Neural cell (in vitro differentiated cells): ENCODE data around the gene PTPRD. TPM values are rescaled to one million over a fixed set of nuclear protein-coding genes. Genes with fewer than 3 reads are reported as not detected.

Experiments used
- H2AFZ ChIP-seq: fragments of 200-600, 300-800 bp; sonication (generic), shearing (Covaris generic); 2 replicates; pipeline ENCODE4 v1.6.0; 2014; ENCODE audit warnings: low read depth, mild to moderate bottlenecking, antibody characterized with exemption, low read length, moderate library complexity
- H3F3A ChIP-seq: fragments of 200-600 bp; shearing (Covaris generic); 2 replicates; pipeline ENCODE4 v1.6.1; 2016; ENCODE audit warnings: mild to moderate bottlenecking, moderate library complexity, mixed read lengths, antibody characterized with exemption, low read length; ENCODE audit not compliant: insufficient read depth, poor library complexity, severe bottlenecking
- H3K27ac ChIP-seq: fragments of 200-600, 300-800 bp; sonication (generic), shearing (Covaris generic); 2 replicates; pipeline ENCODE4 v1.5.1; 2014; ENCODE audit warnings: mild to moderate bottlenecking, low read length, moderate library complexity
- H3K27me3 ChIP-seq: fragments of 300-800, 200-600 bp; sonication (generic), shearing (Covaris generic); 2 replicates; pipeline ENCODE4 v1.6.0; 2014; ENCODE audit warnings: mild to moderate bottlenecking, low read depth, low read length, moderate library complexity; ENCODE audit not compliant: insufficient read depth
- H3K36me3 ChIP-seq: fragments of 300-800, 200-600 bp; sonication (generic), shearing (Covaris generic); 2 replicates; pipeline ENCODE4 v1.5.1; 2014; ENCODE audit warnings: mild to moderate bottlenecking, antibody characterized with exemption, low read length, moderate library complexity; ENCODE audit not compliant: insufficient read depth
- H3K4me2 ChIP-seq: fragments of 300-800, 200-600 bp; sonication (generic), shearing (Covaris generic); 2 replicates; pipeline ENCODE4 v1.6.0; 2014; ENCODE audit warnings: mild to moderate bottlenecking, low read length
- H3K4me3 ChIP-seq: fragments of 300-800, 200-600 bp; sonication (generic), shearing (Covaris generic); 2 replicates; pipeline ENCODE4 v1.5.1; 2014; ENCODE audit warnings: mild to moderate bottlenecking, low read length, moderate library complexity
- H3K79me2 ChIP-seq: fragments of 200-600 bp; shearing (Covaris generic); replicated peaks from 2 replicates; pipeline ENCODE4 v1.6.0; 2014; ENCODE audit warnings: mild to moderate bottlenecking, low read length, moderate library complexity; ENCODE audit not compliant: insufficient read depth
- H3K9ac ChIP-seq: fragments of 300-800, 200-600 bp; sonication (generic), shearing (Covaris generic); 2 replicates; pipeline ENCODE4 v1.6.1; 2016; ENCODE audit warnings: mild to moderate bottlenecking, low read length, mixed read lengths
- H3K9me2 ChIP-seq: fragments of 200-600 bp; shearing (Covaris generic); 2 replicates; pipeline ENCODE4 v1.6.1; 2016; ENCODE audit warnings: mild to moderate bottlenecking, low read length, mixed read lengths; ENCODE audit not compliant: insufficient read depth
- H3K9me3 ChIP-seq: fragments of 200-600, 300-800 bp; sonication (generic), shearing (Covaris generic); 2 replicates; pipeline ENCODE4 v1.6.1; 2016; ENCODE audit warnings: mild to moderate bottlenecking, mixed run types, low read length, moderate library complexity, mixed read lengths
- H4K20me1 ChIP-seq: fragments of 200-600 bp; shearing (Covaris generic); 2 replicates; pipeline ENCODE4 v1.6.1; 2016; ENCODE audit warnings: mild to moderate bottlenecking, mixed run types; ENCODE audit not compliant: insufficient read depth
- CTCF ChIP-seq: fragments of 450-650 bp; IDR thresholded peaks from 2 replicates; pipeline ENCODE4 v1.5.1; 2014; ENCODE audit warnings: antibody characterized with exemption, mild to moderate bottlenecking, moderate library complexity; ENCODE audit not compliant: poor library complexity, severe bottlenecking
- EP300 ChIP-seq: fragments of 450-650 bp; conservative IDR thresholded peaks from 2 replicates; pipeline ENCODE4 v1.6.1; 2014; ENCODE audit warnings: antibody characterized with exemption, mild to moderate bottlenecking, moderate library complexity; ENCODE audit not compliant: poor library complexity, severe bottlenecking
- EZH2 ChIP-seq: fragments of 200-600, 300-800 bp; shearing (Covaris generic), sonication (generic); IDR thresholded peaks from 2 replicates; pipeline ENCODE4 v1.6.1; 2014; ENCODE audit warnings: antibody characterized with exemption, low read length, borderline replicate concordance, mild to moderate bottlenecking; ENCODE audit not compliant: insufficient read depth, poor library complexity, severe bottlenecking
- MXI1 ChIP-seq: fragments of 450-650 bp; conservative IDR thresholded peaks from 2 replicates; pipeline ENCODE4 v1.6.1; 2014; ENCODE audit warnings: antibody characterized with exemption, mild to moderate bottlenecking; ENCODE audit not compliant: poor library complexity, severe bottlenecking
- POLR2AphosphoS5 ChIP-seq: IDR thresholded peaks from 2 replicates; pipeline ENCODE4 v1.6.1; 2012
- RAD21 ChIP-seq: fragments of 450-650 bp; conservative IDR thresholded peaks from 2 replicates; pipeline ENCODE4 v1.6.1; 2014; ENCODE audit warnings: antibody characterized with exemption, mild to moderate bottlenecking, moderate library complexity
- REST ChIP-seq: IDR thresholded peaks from 2 replicates; pipeline ENCODE4 v1.6.1; 2012; ENCODE audit warnings: borderline replicate concordance
- SMC3 ChIP-seq: fragments of 450-650 bp; conservative IDR thresholded peaks from 2 replicates; pipeline ENCODE4 v1.6.1; 2014; ENCODE audit warnings: antibody characterized with exemption, mild to moderate bottlenecking, moderate library complexity; ENCODE audit not compliant: poor library complexity
- polyA plus RNA-seq: library from polyadenylated mRNA; depleted of rRNA; stranded (reverse); fragments of >200 nt; gene quantifications from 2 replicates; pipeline ENCODE4 v1.2.3, GENCODE V29; 2014

PTPRD gene
- polyA plus RNA-seq, 1 donor from 2014 or later: 143 TPM

GRCh38 chr9:8384091-8384490 is 2228.7 kb downstream of the PTPRD start:
- Histone ChIP-seq H4K20me1 (no peaks in the 10 kb centered on the region), H2AFZ (no peak overlapping the region), H3K4me3 (no peak overlapping the region), H3K9me2 (no peaks in the 10 kb centered on the region), H3K36me3 (no peaks in the 10 kb centered on the region), H3K4me2 (no peak overlapping the region), H3K9ac (no peak overlapping the region), H3K27me3 (no peaks in the 10 kb centered on the region), H3K9me3 (no peaks in the 10 kb centered on the region), H3K27ac (no peak overlapping the region), H3K79me2 (no peaks in the 10 kb centered on the region), H3F3A (no peaks in the 10 kb centered on the region)
- TF ChIP-seq POLR2AphosphoS5: no peak
- no peak for TF ChIP-seq CTCF
- no peak for TF ChIP-seq EZH2
- TF ChIP-seq RAD21: no peak

GRCh38 chr9:8382777-8383527 is 2229.8 kb downstream of the PTPRD start:
- Histone ChIP-seq H3K27me3 (no peaks in the 10 kb centered on the region), H3K9me3 (no peaks in the 10 kb centered on the region), H4K20me1 (no peaks in the 10 kb centered on the region), H3K9me2 (no peaks in the 10 kb centered on the region), H2AFZ (no peak overlapping the region), H3K4me3 (no peak overlapping the region), H3K79me2 (no peaks in the 10 kb centered on the region), H3K4me2 (no peak overlapping the region), H3F3A (no peaks in the 10 kb centered on the region), H3K27ac (no peak overlapping the region), H3K36me3 (no peaks in the 10 kb centered on the region), H3K9ac (no peak overlapping the region)
- TF ChIP-seq MXI1: no peak
- no peak for TF ChIP-seq CTCF
- no peak for TF ChIP-seq EZH2
- TF ChIP-seq RAD21: no peak
- TF ChIP-seq POLR2AphosphoS5: no peak
- no peak for TF ChIP-seq REST
- no peak for TF ChIP-seq SMC3
- no peak for TF ChIP-seq EP300
